T-helper 17 cell (primary cell): ENCODE data around the gene ITFG1. TPM values are rescaled to one million over a fixed set of nuclear protein-coding genes. Genes with fewer than 3 reads are reported as not detected.
A peak's percentile ranks its signal among the peaks of the same experiment; 100 is the strongest.
"Not testable (repeated sequence)": the region's sequence is repeated elsewhere in the genome, so short reads cannot be mapped to it uniquely, and the experiment has no call there.

Source experiments
- ATAC-seq: fragments of 150-1000 bp; cut with Tn5 transposase; 2 replicates; pipeline ENCODE4 v1.10.0; 2021; ENCODE audit warnings: mild to moderate bottlenecking, moderate library complexity
- DNase-seq, 3 donors: peaks; one replicate each; pipeline versions ENCODE4 v3.0.0 to v3.0.0-alpha.2; 2020 to 2021
- H3K9me3 ChIP-seq: one replicate; pipeline ENCODE4 v1.7.0; 2013; ENCODE audit warnings: low read length, mild to moderate bottlenecking; ENCODE audit not compliant: control insufficient read depth, poor library complexity, severe bottlenecking
- H3K27ac Mint-ChIP-seq: one replicate; pipeline ENCODE4 v1.8.0; 2022; ENCODE audit warnings: mild to moderate bottlenecking, moderate library complexity, mixed read lengths
- H3K27me3 Mint-ChIP-seq: one replicate; pipeline ENCODE4 v1.8.0; 2022; ENCODE audit warnings: mixed read lengths
- H3K36me3 Mint-ChIP-seq: one replicate; pipeline ENCODE4 v1.8.0; 2022; ENCODE audit warnings: low read depth, mixed read lengths
- H3K4me1 Mint-ChIP-seq: one replicate; pipeline ENCODE4 v1.8.0; 2022; ENCODE audit warnings: mild to moderate bottlenecking, mixed read lengths
- H3K4me3 Mint-ChIP-seq: one replicate; pipeline ENCODE4 v1.8.0; 2022; ENCODE audit warnings: mild to moderate bottlenecking, moderate library complexity, mixed read lengths
- total RNA-seq, 4 donors: library from RNA in 2 of 4; stranded (reverse) in 2 of 4; gene quantifications; one replicate each; pipeline ENCODE4 v1.2.3 and lab custom pipeline; 2022 to 2026

The ITFG1 gene
- total RNA-seq, 2 donors from 2014 or later, result 27.6 to 29.5 TPM

DNA sequence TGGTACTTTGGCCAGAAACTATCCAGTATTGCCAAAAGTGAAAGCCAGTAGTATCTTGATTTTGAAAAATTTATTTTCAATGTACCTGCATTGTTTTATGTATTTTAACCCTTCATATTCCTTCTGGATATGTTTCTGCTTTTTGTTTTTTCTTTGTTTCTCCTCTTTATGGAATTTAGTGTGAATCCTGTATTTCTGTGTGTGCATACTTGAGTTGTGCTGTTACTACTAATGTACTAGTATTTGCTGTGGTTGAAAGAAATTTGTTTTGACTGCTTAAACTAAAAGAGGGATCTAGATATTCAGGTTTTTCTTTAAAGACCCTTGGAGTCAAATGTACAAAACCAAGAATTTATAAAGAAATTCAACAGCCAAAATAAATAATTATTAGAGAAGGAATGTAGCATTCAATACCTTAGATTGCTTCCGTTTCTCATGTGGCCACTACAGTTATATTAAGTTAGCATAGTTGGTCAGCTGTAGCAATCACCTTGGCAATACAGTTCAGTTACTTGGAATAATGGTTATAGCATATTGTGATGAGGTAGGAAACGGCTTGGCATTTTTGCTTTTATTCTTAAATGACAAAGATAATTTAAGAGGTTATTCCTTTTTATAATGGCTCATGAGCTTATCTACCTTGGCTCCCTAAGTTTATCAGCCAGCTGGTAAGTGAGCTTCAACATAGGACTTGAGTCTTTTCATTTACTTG is 5.2 kb upstream of the ITFG1 start:
- Mint-ChIP-seq H3K27me3 (no peaks in the 10 kb centered on the region), H3K36me3 (peaks cover 9% of the 10 kb centered on the region), H3K27ac (no peak overlapping the region), H3K4me3 (no peak overlapping the region), H3K4me1 (peaks cover 30% of the 10 kb centered on the region)
- DNase-seq (no peak), ATAC-seq (no peak)
- H3K9me3 ChIP-seq, result no peaks in the 10 kb centered on the region

DNA sequence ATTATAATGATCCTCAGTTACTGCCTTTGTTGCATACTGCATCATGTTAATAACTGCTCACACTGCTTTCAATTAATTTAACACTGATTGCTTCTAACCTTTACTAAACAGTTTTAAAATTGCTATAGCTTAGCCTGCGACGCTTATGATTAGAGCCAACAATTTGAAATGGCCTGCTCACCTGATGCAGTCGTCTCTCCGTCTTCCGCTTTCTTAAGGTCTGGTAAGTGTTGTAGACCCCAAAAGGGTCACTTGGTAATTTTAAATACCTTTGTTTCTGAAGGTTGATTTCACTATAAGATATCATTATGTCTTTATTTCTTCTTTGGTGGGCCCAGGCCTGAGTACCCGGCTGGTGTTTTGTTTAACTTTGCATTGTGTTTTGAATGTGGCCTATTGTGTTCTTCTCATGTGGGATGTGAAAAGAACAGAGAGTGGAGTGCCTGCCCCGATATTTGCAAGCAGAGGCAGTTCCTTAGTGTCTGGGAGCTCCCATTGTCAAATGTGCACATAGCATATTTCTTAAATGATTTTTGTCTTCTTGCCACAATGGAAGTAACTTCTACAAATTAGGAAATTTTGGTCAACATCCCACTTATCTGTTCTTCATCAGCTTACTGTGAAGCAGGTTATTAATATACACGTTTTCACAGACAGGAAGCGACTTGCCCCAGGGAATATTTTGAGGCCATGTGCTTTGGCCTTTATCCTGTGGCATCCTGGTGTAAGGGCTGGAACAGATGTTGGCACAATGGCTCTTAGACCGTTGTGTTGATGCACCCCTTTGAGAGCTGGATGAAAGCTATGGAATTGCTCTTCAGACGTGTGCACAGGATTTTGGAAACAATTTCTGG is 3.1 kb upstream of the ITFG1 start:
- peaks cover 12% of the 10 kb centered on the region for H3K36me3 Mint-ChIP-seq
- no peaks in the 10 kb centered on the region for H3K9me3 ChIP-seq
- no peak for DNase-seq
- peaks cover 34% of the 10 kb centered on the region for H3K4me1 Mint-ChIP-seq
- H3K27ac Mint-ChIP-seq, result peak overlapping the region; percentile 39
- no peak overlapping the region for H3K4me3 Mint-ChIP-seq
- H3K27me3 Mint-ChIP-seq, result no peaks in the 10 kb centered on the region
- ATAC-seq, result no peak

DNA sequence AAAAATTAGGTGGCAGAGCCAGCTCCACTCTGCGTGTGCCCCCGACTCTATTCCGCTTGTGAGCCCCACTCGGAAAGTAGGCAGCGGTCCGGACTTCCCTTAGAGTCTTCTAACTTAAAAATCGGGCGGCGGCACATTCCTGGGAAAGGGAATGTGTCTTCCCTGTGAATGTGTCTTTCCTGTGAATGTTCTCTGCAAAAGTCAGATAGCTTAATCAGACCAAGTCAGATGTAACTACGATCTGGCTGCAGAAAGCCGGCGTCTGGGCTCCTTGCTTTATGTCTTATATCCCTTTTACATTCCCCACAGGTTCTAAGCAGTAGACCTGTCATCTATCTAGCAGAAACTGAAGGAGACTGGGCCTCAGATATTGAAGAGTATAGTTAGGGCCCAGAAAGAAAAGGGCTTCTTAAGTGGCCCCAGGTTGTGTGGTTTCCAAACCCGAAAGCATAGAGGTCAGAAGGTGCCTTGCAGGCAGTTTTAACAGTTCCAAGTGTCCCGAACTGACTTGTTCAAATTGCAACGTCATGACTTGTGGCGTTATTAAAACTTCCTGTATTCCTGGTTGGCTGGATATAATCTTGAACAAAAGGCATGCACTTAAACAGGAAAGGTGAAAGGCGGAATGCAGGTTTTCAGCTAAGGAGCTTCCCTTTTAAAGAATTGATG is 869 bp upstream of the ITFG1 start:
- DNase-seq, result no peak
- H3K36me3 Mint-ChIP-seq, result peaks cover 12% of the 10 kb centered on the region
- H3K4me3 Mint-ChIP-seq, result peak overlapping the region; percentile 98
- peak overlapping the region; percentile 99 for H3K27ac Mint-ChIP-seq
- peaks cover 38% of the 10 kb centered on the region for H3K4me1 Mint-ChIP-seq
- no peak for ATAC-seq
- no peaks in the 10 kb centered on the region for H3K27me3 Mint-ChIP-seq
- no peaks in the 10 kb centered on the region for H3K9me3 ChIP-seq

DNA sequence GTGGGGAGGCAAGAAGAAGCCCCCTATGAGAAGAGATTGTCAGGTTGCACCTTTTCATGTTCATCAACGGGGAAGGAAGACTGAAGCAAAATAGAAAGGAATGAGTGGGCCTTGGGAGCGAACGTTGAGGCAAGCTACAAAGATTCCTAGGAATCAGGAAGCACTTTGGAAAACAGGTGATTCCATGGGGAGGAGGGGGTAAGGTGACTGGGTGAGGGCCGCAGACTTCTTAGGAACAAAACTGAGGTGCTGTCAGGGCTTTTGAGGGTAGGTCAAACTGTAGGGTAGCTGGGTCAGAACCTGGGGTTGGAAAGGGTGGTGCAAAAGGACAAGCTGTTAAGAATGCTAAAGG is 528 bp downstream of the ITFG1 start:
- peaks cover 35% of the 10 kb centered on the region for H3K4me1 Mint-ChIP-seq
- H3K9me3 ChIP-seq, result no peaks in the 10 kb centered on the region
- ATAC-seq (no peak), DNase-seq (no peak)
- H3K27ac Mint-ChIP-seq, result peak overlapping the region; percentile 99
- H3K27me3 Mint-ChIP-seq, result no peaks in the 10 kb centered on the region
- H3K4me3 Mint-ChIP-seq, result peak overlapping the region; percentile 98
- peaks cover 10% of the 10 kb centered on the region for H3K36me3 Mint-ChIP-seq

DNA sequence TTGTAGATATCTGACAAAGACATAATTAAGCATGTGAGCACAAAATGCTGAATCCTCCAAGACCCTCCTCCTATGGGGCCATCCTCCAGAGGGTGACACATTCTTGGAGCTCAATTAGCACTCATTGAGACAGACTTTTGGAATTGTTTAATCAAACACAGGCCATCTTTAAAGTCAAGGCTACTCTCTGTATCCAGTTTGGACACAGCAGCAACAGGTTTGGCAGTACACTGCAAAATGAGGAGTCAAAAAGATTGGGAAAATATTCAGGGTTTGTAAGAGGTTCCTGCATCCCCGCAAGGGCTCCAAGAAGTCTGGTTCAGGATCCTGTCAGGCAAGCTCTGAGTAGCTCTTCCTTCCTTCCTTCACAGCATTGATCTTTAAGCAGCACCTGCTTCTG is 1.3 kb downstream of the ITFG1 start:
- H3K36me3 Mint-ChIP-seq, result peaks cover 10% of the 10 kb centered on the region
- ATAC-seq (no peak), DNase-seq (no peak)
- peak overlapping the region; percentile 98 for H3K4me3 Mint-ChIP-seq
- peak overlapping the region; percentile 99 for H3K27ac Mint-ChIP-seq
- H3K9me3 ChIP-seq, result no peaks in the 10 kb centered on the region
- no peaks in the 10 kb centered on the region for H3K27me3 Mint-ChIP-seq
- peaks cover 38% of the 10 kb centered on the region for H3K4me1 Mint-ChIP-seq

DNA sequence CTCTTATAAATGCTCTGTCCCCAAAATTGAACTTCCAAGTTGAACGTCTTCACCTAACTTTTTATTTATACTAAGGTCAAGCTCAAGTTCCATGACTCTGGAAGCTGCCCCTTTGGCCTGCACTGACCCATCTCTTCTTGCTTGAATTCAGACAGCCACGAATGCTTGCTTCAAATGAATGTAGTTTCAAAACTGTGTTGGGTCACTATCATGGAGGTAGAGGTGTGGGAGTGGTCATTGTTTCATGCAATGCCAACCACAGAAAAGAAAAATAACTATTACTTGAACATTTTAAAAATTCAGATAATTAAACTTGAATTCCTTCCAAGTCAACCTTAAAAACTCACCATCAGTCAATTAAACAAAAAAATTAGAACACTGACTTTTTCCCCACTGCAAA is 2.5 kb downstream of the ITFG1 start:
- DNase-seq (no peak), ATAC-seq (no peak)
- H3K27me3 Mint-ChIP-seq, result no peaks in the 10 kb centered on the region
- peaks cover 34% of the 10 kb centered on the region for H3K4me1 Mint-ChIP-seq
- no peaks in the 10 kb centered on the region for H3K9me3 ChIP-seq
- peaks cover 10% of the 10 kb centered on the region for H3K36me3 Mint-ChIP-seq
- no peak overlapping the region for H3K27ac Mint-ChIP-seq
- H3K4me3 Mint-ChIP-seq, result no peak overlapping the region

DNA sequence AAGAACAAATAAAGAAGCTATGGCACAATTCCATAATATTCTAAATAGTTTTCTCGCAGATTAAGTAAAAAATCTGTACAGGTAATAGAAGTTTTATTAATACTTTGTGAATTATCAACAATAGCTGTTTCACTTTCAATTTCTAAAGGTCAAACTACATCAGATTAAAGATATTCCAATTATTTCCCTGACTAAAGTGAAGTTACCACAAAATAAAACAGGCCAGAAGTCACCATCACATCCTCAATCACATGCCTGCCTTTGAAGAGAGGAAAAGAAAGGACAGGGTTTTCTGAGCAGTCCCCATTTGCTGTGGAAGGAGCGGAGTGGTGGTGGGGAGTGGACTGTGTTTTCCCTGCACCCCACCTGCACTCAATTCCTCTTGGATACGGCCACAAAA is 11.1 kb downstream of the ITFG1 start:
- no peaks in the 10 kb centered on the region for H3K27me3 Mint-ChIP-seq
- H3K27ac Mint-ChIP-seq, result no peak overlapping the region
- no peaks in the 10 kb centered on the region for H3K36me3 Mint-ChIP-seq
- peaks cover 17% of the 10 kb centered on the region for H3K4me1 Mint-ChIP-seq
- no peak overlapping the region for H3K4me3 Mint-ChIP-seq
- no peaks in the 10 kb centered on the region for H3K9me3 ChIP-seq
- no peak for DNase-seq
- no peak for ATAC-seq

DNA sequence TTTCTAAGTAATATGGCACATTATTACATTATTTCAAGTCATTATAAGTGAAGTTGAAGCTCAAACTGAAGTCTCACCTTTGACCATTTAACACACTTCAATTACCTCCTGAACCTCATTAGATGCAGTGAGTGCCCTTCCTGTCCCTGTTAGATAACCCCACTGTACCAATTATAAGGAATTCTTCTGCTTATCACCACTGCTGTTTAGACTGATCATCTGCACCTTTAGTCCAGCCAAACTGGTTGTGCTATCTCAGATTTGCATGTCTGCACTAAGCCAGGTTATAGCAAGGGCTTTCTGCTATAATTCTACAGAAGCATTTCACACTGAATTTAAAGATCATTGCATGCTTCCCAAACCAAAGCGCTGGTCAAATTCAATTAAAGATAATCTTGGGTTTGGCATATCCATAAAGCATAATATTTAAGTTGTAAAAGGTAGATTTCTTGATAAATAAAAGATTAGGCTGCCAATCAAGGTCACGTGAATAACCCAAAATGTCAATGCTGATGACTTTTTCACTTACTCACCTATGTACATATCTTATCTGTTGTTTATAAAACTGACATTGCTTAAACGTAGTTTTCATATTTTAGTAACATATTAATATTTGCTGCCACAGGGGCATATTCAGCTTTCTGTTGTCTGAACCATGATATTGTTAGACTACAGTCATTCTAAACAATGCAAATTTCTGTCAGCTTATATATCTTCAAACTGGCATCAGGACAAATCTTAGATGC is 11.9 kb downstream of the ITFG1 start:
- Mint-ChIP-seq H3K27ac (no peak overlapping the region), H3K4me1 (peaks cover 17% of the 10 kb centered on the region), H3K4me3 (no peak overlapping the region), H3K27me3 (no peaks in the 10 kb centered on the region), H3K36me3 (no peaks in the 10 kb centered on the region)
- no peaks in the 10 kb centered on the region for H3K9me3 ChIP-seq
- no peak for DNase-seq
- no peak for ATAC-seq

DNA sequence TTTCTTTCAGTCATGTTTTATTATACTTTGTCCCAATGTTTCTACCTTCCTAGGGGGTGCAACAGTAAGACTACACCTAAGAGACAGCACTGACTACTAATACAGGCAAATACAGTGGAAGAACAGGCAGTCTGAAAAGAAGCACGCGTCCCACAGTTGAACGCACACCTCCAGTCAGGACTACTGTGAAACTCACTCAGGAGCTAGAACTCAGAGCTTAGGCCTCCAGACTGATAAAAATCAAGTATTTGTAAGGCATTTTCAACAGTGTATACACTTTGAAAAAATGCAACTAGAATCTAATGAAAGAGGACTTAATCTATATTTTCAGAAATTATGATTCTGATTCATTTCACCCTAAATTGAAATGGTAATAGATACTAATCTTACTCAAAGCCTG is 14.4 kb downstream of the ITFG1 start:
- Mint-ChIP-seq H3K36me3 (peaks cover 10% of the 10 kb centered on the region), H3K4me3 (no peak overlapping the region), H3K27ac (peak overlapping the region; percentile 53)

DNA sequence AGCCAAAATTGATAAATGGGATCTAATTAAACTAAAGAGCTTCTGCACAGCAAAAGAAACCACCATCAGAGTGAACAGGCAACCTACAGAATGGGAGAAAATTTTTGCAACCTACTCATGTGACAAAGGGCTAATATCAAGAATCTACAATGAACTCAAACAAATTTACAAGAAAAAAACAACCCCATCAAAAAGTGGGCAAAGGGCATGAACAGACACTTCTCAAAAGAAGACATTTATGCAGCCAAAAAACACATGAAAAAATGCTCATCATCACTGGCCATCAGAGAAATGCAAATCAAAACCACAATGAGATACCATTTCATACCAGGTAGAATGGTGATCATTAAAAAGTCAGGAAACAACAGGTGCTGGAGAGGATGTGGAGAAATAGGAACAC is 18.0 kb downstream of the ITFG1 start:
- not testable (repeated sequence) for H3K4me3 Mint-ChIP-seq, H3K27me3 Mint-ChIP-seq, H3K9me3 ChIP-seq, H3K27ac Mint-ChIP-seq, DNase-seq, ATAC-seq
- Mint-ChIP-seq H3K4me1 (peaks cover 15% of the 10 kb centered on the region), H3K36me3 (peaks cover 10% of the 10 kb centered on the region)

More for the DNA sequence above, 14.4 kb downstream of the ITFG1 start:
- ATAC-seq (no peak), DNase-seq (no peak)
- H3K27me3 Mint-ChIP-seq, result no peaks in the 10 kb centered on the region
- H3K9me3 ChIP-seq, result no peaks in the 10 kb centered on the region
- peaks cover 17% of the 10 kb centered on the region for H3K4me1 Mint-ChIP-seq

DNA sequence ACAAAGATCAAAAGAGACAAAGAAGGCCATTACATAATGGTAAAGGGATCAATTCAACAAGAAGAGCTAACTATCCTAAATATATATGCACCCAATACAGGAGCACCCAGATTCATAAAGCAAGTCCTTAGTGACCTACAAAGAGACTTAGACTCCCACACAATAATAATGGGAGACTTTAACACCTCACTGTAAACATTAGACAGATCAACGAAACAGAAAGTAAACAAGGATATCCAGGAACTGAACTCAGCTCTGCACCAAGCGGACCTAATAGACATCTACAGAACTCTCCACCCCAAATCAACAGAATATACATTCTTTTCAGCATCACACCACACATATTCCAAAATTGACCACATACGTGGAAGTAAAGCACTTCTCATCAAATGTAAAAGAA is 20.8 kb downstream of the ITFG1 start:
- H3K27me3 Mint-ChIP-seq, ATAC-seq, H3K4me1 Mint-ChIP-seq, DNase-seq, H3K9me3 ChIP-seq, H3K4me3 Mint-ChIP-seq, H3K27ac Mint-ChIP-seq: not testable (repeated sequence)
- H3K36me3 Mint-ChIP-seq, result peaks cover 10% of the 10 kb centered on the region

DNA sequence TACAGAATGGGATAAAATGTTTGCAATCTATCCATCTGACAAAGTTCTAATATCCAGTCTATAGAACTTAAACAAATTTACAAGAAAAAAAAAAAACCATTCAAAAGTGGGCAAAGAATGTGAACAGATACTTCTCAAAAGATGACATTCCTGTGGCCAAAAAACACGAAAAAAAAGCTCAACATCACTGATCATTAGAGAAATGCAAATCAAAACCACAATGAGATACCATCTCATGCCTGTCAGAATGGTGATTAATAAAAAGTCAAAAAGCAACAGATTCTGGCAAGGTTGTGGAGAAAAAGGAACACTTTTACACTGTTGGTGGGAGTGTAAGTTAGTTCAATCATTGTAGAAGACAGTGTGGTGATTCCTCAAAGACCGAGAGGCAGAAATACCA is 26.6 kb downstream of the ITFG1 start:
- ATAC-seq, H3K36me3 Mint-ChIP-seq: not testable (repeated sequence)

DNA sequence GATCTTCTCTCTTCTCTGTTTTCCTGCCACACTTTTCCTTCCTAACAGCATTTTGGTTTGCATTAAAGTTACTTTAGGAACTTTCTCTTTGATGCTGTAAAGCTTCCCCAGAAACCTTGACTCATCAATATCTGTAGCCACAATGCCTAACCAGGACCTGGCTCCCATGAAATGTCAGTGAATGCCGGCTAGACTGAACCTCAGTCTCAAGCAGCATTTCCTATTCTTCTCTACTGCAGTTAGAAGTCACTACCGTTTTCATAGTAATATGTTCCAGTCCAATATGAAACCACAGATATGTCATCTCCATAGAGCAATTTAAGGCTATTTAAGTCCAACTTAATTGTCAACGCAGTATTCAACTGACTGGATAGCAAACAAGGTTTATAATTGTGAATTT is 28.9 kb downstream of the ITFG1 start:
- peaks cover 16% of the 10 kb centered on the region for H3K4me1 Mint-ChIP-seq
- no peak overlapping the region for H3K27ac Mint-ChIP-seq
- no peak overlapping the region for H3K4me3 Mint-ChIP-seq
- DNase-seq (no peak), ATAC-seq (no peak)
- no peaks in the 10 kb centered on the region for H3K27me3 Mint-ChIP-seq
- no peaks in the 10 kb centered on the region for H3K36me3 Mint-ChIP-seq
- no peaks in the 10 kb centered on the region for H3K9me3 ChIP-seq

More for the DNA sequence above, 26.6 kb downstream of the ITFG1 start:
- H3K9me3 ChIP-seq, H3K27ac Mint-ChIP-seq, H3K27me3 Mint-ChIP-seq, DNase-seq, H3K4me3 Mint-ChIP-seq: not testable (repeated sequence)
- H3K4me1 Mint-ChIP-seq, result peaks cover 16% of the 10 kb centered on the region
